Spinal cord (tissue), 10 donors: ENCODE measurements around the gene DMRT3. TPM values are rescaled to one million over a fixed set of nuclear protein-coding genes. Genes with fewer than 3 reads are reported as not detected.

Experiments
- DNase-seq, 6 donors: peaks; one replicate each; pipeline versions ENCODE4 v3.0.0 to v3.0.0-alpha.2; 2013 to 2015; ENCODE audit warnings: low spot score in 6 of 6, low read depth in 4 of 6
- H3K27ac ChIP-seq: one replicate; pipeline ENCODE4 v1.5.1; 2013; ENCODE audit warnings: low read depth, low read length, control low read depth
- H3K27me3 ChIP-seq: one replicate; pipeline ENCODE4 v1.6.1; 2013; ENCODE audit warnings: low read length; ENCODE audit not compliant: control insufficient read depth, insufficient read depth
- H3K36me3 ChIP-seq: one replicate; pipeline ENCODE4 v1.6.1; 2013; ENCODE audit warnings: low read length; ENCODE audit not compliant: control insufficient read depth, insufficient read depth
- H3K4me1 ChIP-seq: one replicate; pipeline ENCODE4 v1.6.1; 2013; ENCODE audit warnings: low read length; ENCODE audit not compliant: control insufficient read depth, insufficient read depth
- H3K4me3 ChIP-seq: one replicate; pipeline ENCODE4 v1.5.1; 2013; ENCODE audit warnings: low read depth, low read length, control low read depth
- H3K9me3 ChIP-seq: one replicate; pipeline ENCODE4 v1.6.1; 2013; ENCODE audit warnings: low read length; ENCODE audit not compliant: control insufficient read depth, insufficient read depth
- WGBS: methylation state at CpG from one replicate; pipeline ENCODE4 v1.1.5; 2013; ENCODE audit warnings: missing lambda C conversion rate; ENCODE audit not compliant: insufficient coverage; 5-methylcytosine and 5-hydroxymethylcytosine counted together
- polyA plus RNA-seq, 2 donors: library from polyadenylated mRNA; unstranded; fragments of 120-200 nt; gene quantifications; one replicate each; pipeline ENCODE4 v1.2.1, GENCODE V29; 2013; ENCODE audit not compliant: insufficient read length in 2 of 2
- total RNA-seq, 2 donors: library from RNA; depleted of rRNA in 1 of 2; stranded (reverse); fragments of 120-200 nt in 1 of 2; fragments of >200 nt in 1 of 2; gene quantifications; one replicate each; pipeline versions ENCODE4 v1.2.3 to v1.2.4, GENCODE V29; 2013 to 2014
- donor health status: healthy.

DMRT3 gene
- total and polyA plus RNA-seq, 4 donors = 0.30 to 1.0 (median 0.72) TPM

GRCh38 chr9:976943-977837 lies 735 bp downstream of the DMRT3 start:
- Histone ChIP-seq H3K9me3 (no peaks in the 10 kb centered on the region), H3K4me3 (no peak overlapping the region), H3K27ac (no peak overlapping the region), H3K4me1 (peaks cover 28% of the 10 kb centered on the region), H3K27me3 (peaks cover 96% of the 10 kb centered on the region), H3K36me3 (no peaks in the 10 kb centered on the region)
- DNase-seq = no peak
- WGBS = 1% methylated on average over 92 of the region's 92 CpGs

GRCh38 chr9:977838-978830 lies 1.7 kb downstream of the DMRT3 start:
- Histone ChIP-seq H3K4me3 (no peak overlapping the region), H3K36me3 (no peaks in the 10 kb centered on the region), H3K9me3 (no peaks in the 10 kb centered on the region), H3K4me1 (peaks cover 18% of the 10 kb centered on the region), H3K27me3 (peaks cover 95% of the 10 kb centered on the region), H3K27ac (no peak overlapping the region)
- no peak for DNase-seq
- WGBS = 12% methylated on average over 13 of the region's 19 CpGs

GRCh38 chr9:979983-980382 lies 3.5 kb downstream of the DMRT3 start:
- H3K27me3 ChIP-seq = peaks cover 82% of the 10 kb centered on the region
- WGBS = no CpG with 5 or more reads among the region's 2 CpGs

GRCh38 chr9:980640-981039 lies 4.2 kb downstream of the DMRT3 start:
- no peak for DNase-seq
- WGBS = no CpG with 5 or more reads among the region's 4 CpGs
- Histone ChIP-seq H3K27ac (no peak overlapping the region), H3K4me3 (no peak overlapping the region), H3K4me1 (peaks cover 17% of the 10 kb centered on the region), H3K27me3 (peaks cover 78% of the 10 kb centered on the region), H3K36me3 (no peaks in the 10 kb centered on the region), H3K9me3 (no peaks in the 10 kb centered on the region)

More at GRCh38 chr9:979983-980382, 3.5 kb downstream of the DMRT3 start:
- no peak for DNase-seq
- Histone ChIP-seq H3K36me3 (no peaks in the 10 kb centered on the region), H3K27ac (no peak overlapping the region), H3K9me3 (no peaks in the 10 kb centered on the region), H3K4me1 (peaks cover 17% of the 10 kb centered on the region), H3K4me3 (no peak overlapping the region)

GRCh38 chr9:981491-981898 lies 5.0 kb downstream of the DMRT3 start:
- DNase-seq = no peak
- H3K36me3 ChIP-seq = no peaks in the 10 kb centered on the region
- H3K9me3 ChIP-seq = no peaks in the 10 kb centered on the region
- peaks cover 11% of the 10 kb centered on the region for H3K4me1 ChIP-seq
- H3K4me3 ChIP-seq = no peak overlapping the region
- H3K27me3 ChIP-seq = peaks cover 72% of the 10 kb centered on the region
- no peak overlapping the region for H3K27ac ChIP-seq
- WGBS = 13% methylated on average over 16 of the region's 16 CpGs

GRCh38 chr9:982394-983230 lies 6.2 kb downstream of the DMRT3 start:
- Histone ChIP-seq H3K27ac (no peak overlapping the region), H3K27me3 (peaks cover 66% of the 10 kb centered on the region), H3K4me3 (no peak overlapping the region), H3K36me3 (no peaks in the 10 kb centered on the region), H3K9me3 (no peaks in the 10 kb centered on the region), H3K4me1 (peaks cover 4% of the 10 kb centered on the region)
- WGBS = 37% methylated on average over 7 of the region's 15 CpGs
- DNase-seq = no peak

GRCh38 chr9:994005-994404 lies 17.6 kb downstream of the DMRT3 start:
- Histone ChIP-seq H3K4me1 (peaks cover 2% of the 10 kb centered on the region), H3K27me3 (peaks cover 5% of the 10 kb centered on the region), H3K36me3 (no peaks in the 10 kb centered on the region), H3K4me3 (no peak overlapping the region), H3K9me3 (no peaks in the 10 kb centered on the region), H3K27ac (no peak overlapping the region)
- 77% methylated on average over 2 of the region's 4 CpGs for WGBS
- DNase-seq = no peak

GRCh38 chr9:995192-995591 lies 18.7 kb downstream of the DMRT3 start:
- H3K9me3 ChIP-seq = no peaks in the 10 kb centered on the region
- WGBS = no CpG with 5 or more reads among the region's 4 CpGs
- no peaks in the 10 kb centered on the region for H3K36me3 ChIP-seq
- H3K4me1 ChIP-seq = peaks cover 4% of the 10 kb centered on the region
- H3K27ac ChIP-seq = no peak overlapping the region
- no peaks in the 10 kb centered on the region for H3K27me3 ChIP-seq
- no peak for DNase-seq
- H3K4me3 ChIP-seq = no peak overlapping the region

GRCh38 chr9:995781-996180 lies 19.3 kb downstream of the DMRT3 start:
- no peaks in the 10 kb centered on the region for H3K27me3 ChIP-seq
- WGBS = 89% methylated on average over 1 of the region's 3 CpGs
- no peaks in the 10 kb centered on the region for H3K36me3 ChIP-seq
- no peak for DNase-seq
- no peak overlapping the region for H3K4me3 ChIP-seq
- no peaks in the 10 kb centered on the region for H3K9me3 ChIP-seq
- H3K4me1 ChIP-seq = peaks cover 4% of the 10 kb centered on the region
- H3K27ac ChIP-seq = no peak overlapping the region
